Muscle layer of colon (tissue), 2 donors: ENCODE results near the gene CYSTM1.

Source experiments
- H3K27ac ChIP-seq: one replicate; pipeline ENCODE4 v1.7.0; 2013; ENCODE audit warnings: low read depth, mild to moderate bottlenecking, low read length, moderate library complexity
- H3K27me3 ChIP-seq, 2 donors: one replicate each; pipeline ENCODE4 v1.7.0; 2013; ENCODE audit warnings: low read length in 2 of 2, mild to moderate bottlenecking in 2 of 2; ENCODE audit not compliant: insufficient read depth in 2 of 2, control insufficient read depth in 1 of 2
- H3K36me3 ChIP-seq: one replicate; pipeline ENCODE4 v1.7.0; 2013; ENCODE audit warnings: mild to moderate bottlenecking, low read length; ENCODE audit not compliant: insufficient read depth
- H3K4me1 ChIP-seq: one replicate; pipeline ENCODE4 v1.7.0; 2013; ENCODE audit warnings: mild to moderate bottlenecking, low read length; ENCODE audit not compliant: insufficient read depth
- H3K4me3 ChIP-seq, 2 donors: one replicate each; pipeline ENCODE4 v1.7.0; 2013; ENCODE audit warnings: low read length in 2 of 2, low read depth in 1 of 2, mild to moderate bottlenecking in 1 of 2, moderate library complexity in 1 of 2
- H3K9ac ChIP-seq: one replicate; pipeline ENCODE4 v1.7.0; 2013; ENCODE audit warnings: low read length
- H3K9me3 ChIP-seq: one replicate; pipeline ENCODE4 v1.7.0; 2013; ENCODE audit warnings: mild to moderate bottlenecking, low read length
- donor health status: abdominal sarcoma.
- donor health status: Adenocarcinoma of cecum.

The CYSTM1 gene

GRCh38 chr5:140140435-140140834 lies 34.6 kb upstream of the CYSTM1 start:
- no peak overlapping the region for H3K9ac ChIP-seq
- no peaks in the 10 kb centered on the region for H3K27me3 ChIP-seq
- no peaks in the 10 kb centered on the region for H3K9me3 ChIP-seq
- H3K4me1 ChIP-seq: peaks cover 5% of the 10 kb centered on the region
- no peak overlapping the region for H3K27ac ChIP-seq
- no peaks in the 10 kb centered on the region for H3K36me3 ChIP-seq
- H3K4me3 ChIP-seq: no peak overlapping the region

GRCh38 chr5:140141241-140141640 lies 33.7 kb upstream of the CYSTM1 start:
- peaks cover 7% of the 10 kb centered on the region for H3K4me1 ChIP-seq
- no peaks in the 10 kb centered on the region for H3K9me3 ChIP-seq
- H3K27me3 ChIP-seq: no peaks in the 10 kb centered on the region
- no peak overlapping the region for H3K9ac ChIP-seq
- H3K4me3 ChIP-seq: no peak overlapping the region
- H3K27ac ChIP-seq: no peak overlapping the region
- no peaks in the 10 kb centered on the region for H3K36me3 ChIP-seq

GRCh38 chr5:140142246-140142645 lies 32.7 kb upstream of the CYSTM1 start:
- Histone ChIP-seq H3K27ac (no peak overlapping the region), H3K4me1 (peaks cover 7% of the 10 kb centered on the region), H3K9ac (no peak overlapping the region), H3K9me3 (no peaks in the 10 kb centered on the region), H3K27me3 (no peaks in the 10 kb centered on the region), H3K36me3 (no peaks in the 10 kb centered on the region), H3K4me3 (no peak overlapping the region)

- H3K4me3 ChIP-seq: no peak overlapping the region
- no peaks in the 10 kb centered on the region for H3K36me3 ChIP-seq
- no peaks in the 10 kb centered on the region for H3K27me3 ChIP-seq
- H3K9me3 ChIP-seq: no peaks in the 10 kb centered on the region
- H3K27ac ChIP-seq: no peak overlapping the region
- peaks cover 7% of the 10 kb centered on the region for H3K4me1 ChIP-seq
- H3K9ac ChIP-seq: no peak overlapping the region
Observed at GRCh38 chr5:140142856-140143255, 32.1 kb upstream of the CYSTM1 start.

GRCh38 chr5:140143521-140144258 lies 31.3 kb upstream of the CYSTM1 start:
- Histone ChIP-seq H3K27me3 (no peaks in the 10 kb centered on the region), H3K4me3 (no peak overlapping the region), H3K9ac (no peak overlapping the region), H3K27ac (no peak overlapping the region), H3K9me3 (no peaks in the 10 kb centered on the region), H3K4me1 (peaks cover 7% of the 10 kb centered on the region), H3K36me3 (no peaks in the 10 kb centered on the region)

- H3K27ac ChIP-seq: no peak overlapping the region
- H3K4me3 ChIP-seq: no peak overlapping the region
- H3K4me1 ChIP-seq: peaks cover 7% of the 10 kb centered on the region
- no peak overlapping the region for H3K9ac ChIP-seq
- no peaks in the 10 kb centered on the region for H3K27me3 ChIP-seq
- H3K9me3 ChIP-seq: no peaks in the 10 kb centered on the region
- no peaks in the 10 kb centered on the region for H3K36me3 ChIP-seq
Observed at GRCh38 chr5:140145256-140145655, 29.7 kb upstream of the CYSTM1 start.

GRCh38 chr5:140145818-140146522 lies 29.0 kb upstream of the CYSTM1 start:
- peaks cover 7% of the 10 kb centered on the region for H3K4me1 ChIP-seq
- no peaks in the 10 kb centered on the region for H3K36me3 ChIP-seq
- no peaks in the 10 kb centered on the region for H3K27me3 ChIP-seq
- no peak overlapping the region for H3K27ac ChIP-seq
- H3K4me3 ChIP-seq: peak overlapping the region; percentile 36 to 51
- no peak overlapping the region for H3K9ac ChIP-seq
- no peaks in the 10 kb centered on the region for H3K9me3 ChIP-seq

- peaks cover 7% of the 10 kb centered on the region for H3K4me1 ChIP-seq
- no peaks in the 10 kb centered on the region for H3K9me3 ChIP-seq
- H3K36me3 ChIP-seq: no peaks in the 10 kb centered on the region
- H3K9ac ChIP-seq: no peak overlapping the region
- peak overlapping the region in 1 of 2 donors; percentile 51 for H3K4me3 ChIP-seq
- no peak overlapping the region for H3K27ac ChIP-seq
- H3K27me3 ChIP-seq: no peaks in the 10 kb centered on the region
Observed at GRCh38 chr5:140146523-140146842, 28.5 kb upstream of the CYSTM1 start.

GRCh38 chr5:140147460-140147859 lies 27.5 kb upstream of the CYSTM1 start:
- H3K36me3 ChIP-seq: no peaks in the 10 kb centered on the region
- no peak overlapping the region for H3K4me3 ChIP-seq
- no peak overlapping the region for H3K27ac ChIP-seq
- peaks cover 7% of the 10 kb centered on the region for H3K4me1 ChIP-seq
- H3K27me3 ChIP-seq: no peaks in the 10 kb centered on the region
- no peak overlapping the region for H3K9ac ChIP-seq
- no peaks in the 10 kb centered on the region for H3K9me3 ChIP-seq

- no peaks in the 10 kb centered on the region for H3K27me3 ChIP-seq
- H3K9me3 ChIP-seq: no peaks in the 10 kb centered on the region
- no peak overlapping the region for H3K4me3 ChIP-seq
- H3K27ac ChIP-seq: no peak overlapping the region
- no peaks in the 10 kb centered on the region for H3K36me3 ChIP-seq
- no peak overlapping the region for H3K9ac ChIP-seq
- peaks cover 12% of the 10 kb centered on the region for H3K4me1 ChIP-seq
Observed at GRCh38 chr5:140148508-140148907, 26.5 kb upstream of the CYSTM1 start.

GRCh38 chr5:140150201-140150600 lies 24.8 kb upstream of the CYSTM1 start:
- no peaks in the 10 kb centered on the region for H3K9me3 ChIP-seq
- H3K9ac ChIP-seq: no peak overlapping the region
- no peaks in the 10 kb centered on the region for H3K36me3 ChIP-seq
- H3K4me3 ChIP-seq: no peak overlapping the region
- no peaks in the 10 kb centered on the region for H3K27me3 ChIP-seq
- H3K27ac ChIP-seq: no peak overlapping the region
- H3K4me1 ChIP-seq: peaks cover 18% of the 10 kb centered on the region
